Mesangial cell (primary cell): ENCODE results near the gene ALKBH6. TPM values are rescaled to one million over a fixed set of nuclear protein-coding genes. Genes with fewer than 3 reads are reported as not detected.

Source experiments
- total RNA-seq: library from RNA; depleted of rRNA; stranded (reverse); fragments of >200 nt; gene quantifications from 2 replicates; pipeline ENCODE4 v1.2.3, GENCODE V29; 2015

ALKBH6 gene
- 22.9 and 33.4 TPM in 2 replicates for total RNA-seq

GRCh38 chr19:36014012-36014924 lies at the start of gene ALKBH6:
Gene ALKBH6, minus strand, starts transcription at chr19:36014213. Its CDS starts 816 bp downstream, at chr19:36013397.

GRCh38 chr19:36054733-36055686 lies 41.0 kb upstream of the ALKBH6 start, which contains the start of gene WDR62:
Gene WDR62, plus strand, starts transcription at chr19:36054897. Its CDS starts 75 bp downstream, at chr19:36054972.

GRCh38 chr19:36054119-36054732 lies 40.2 kb upstream of the ALKBH6 start, which contains the start of gene THAP8:
Gene THAP8, minus strand, starts transcription at chr19:36054285. Its CDS starts 68 bp downstream, at chr19:36054217.

DNA sequence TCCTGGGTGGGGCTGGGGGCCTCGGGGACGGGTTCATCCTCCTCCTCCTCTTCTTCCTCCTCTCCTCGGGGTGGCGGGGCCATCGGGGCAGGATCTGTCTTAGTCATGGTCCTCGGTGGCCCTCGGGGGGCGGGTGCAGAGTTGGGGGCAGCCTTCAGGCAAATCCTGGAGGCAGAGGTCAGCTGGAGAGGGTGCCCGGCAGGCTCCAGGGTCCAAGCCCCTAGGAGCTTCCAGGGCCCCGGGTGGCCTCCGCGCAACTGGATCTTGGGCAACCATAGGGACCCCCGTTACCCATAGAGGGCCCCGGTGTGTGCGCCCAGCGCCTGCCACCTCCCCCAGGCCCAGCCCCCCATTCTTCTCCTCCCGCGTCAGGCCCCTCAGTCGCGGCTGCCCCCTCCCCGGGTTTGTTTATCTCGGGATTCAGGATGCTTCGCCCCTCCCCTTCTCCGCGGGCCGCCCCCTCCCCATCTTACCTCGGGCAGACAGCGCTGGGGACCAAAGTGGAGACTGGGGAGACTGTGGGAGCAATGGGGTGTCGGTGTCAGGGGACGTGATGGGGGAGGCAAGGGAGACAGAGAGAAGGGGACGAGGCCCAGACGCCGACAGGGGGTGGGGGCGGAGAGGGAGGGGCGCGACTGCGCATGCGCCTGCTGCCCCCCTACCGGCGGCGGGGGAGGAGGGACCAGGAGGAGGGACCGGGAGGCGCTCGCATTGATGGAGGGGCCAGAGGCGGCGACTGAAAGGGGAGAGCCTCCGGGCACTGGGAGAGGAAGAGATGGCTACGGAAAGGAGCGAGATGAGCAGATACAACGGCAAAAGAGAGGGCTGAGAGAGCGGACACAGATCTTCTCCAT lies 18.5 kb upstream of the ALKBH6 start, which contains the start of gene CLIP3:
Gene CLIP3, minus strand, starts transcription at position 623 of the 854 bp plus-strand sequence. Its CDS starts 516 bp downstream, at position 107.

DNA sequence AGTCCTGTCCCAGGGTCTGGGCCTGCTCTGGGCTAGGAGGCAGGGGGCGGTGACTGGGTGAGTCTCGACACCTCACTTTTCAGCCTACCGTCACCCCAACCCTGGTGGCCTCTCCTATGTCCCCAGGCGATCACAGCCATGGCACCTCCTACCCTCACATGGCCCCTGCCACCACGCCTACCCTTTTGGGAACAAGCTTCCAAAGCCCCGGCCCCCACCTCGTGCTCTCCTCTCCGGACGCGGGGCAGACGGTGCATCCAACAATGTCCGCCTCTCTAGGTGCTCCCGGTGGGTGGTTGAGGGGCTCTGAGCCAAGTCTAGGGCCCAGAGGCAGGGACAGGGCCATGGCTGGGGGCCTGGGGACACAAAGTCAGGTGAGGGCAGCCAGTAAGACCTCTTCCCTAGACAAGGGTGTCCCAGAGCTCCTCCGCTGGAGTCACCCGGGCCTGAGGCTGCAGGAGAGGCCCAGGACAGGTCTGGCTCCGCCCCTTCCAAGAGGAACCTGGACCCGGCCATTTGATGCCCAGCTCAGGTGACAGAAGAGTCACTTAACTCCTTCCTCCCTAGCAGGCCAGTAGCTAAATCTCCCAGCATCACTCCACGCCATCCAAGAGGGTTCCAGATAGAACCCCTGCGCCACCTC lies 5.6 kb downstream of the ALKBH6 start, which contains the start of gene SYNE4:
Gene SYNE4, minus strand, starts transcription at position 478 of the 643 bp plus-strand sequence. Its CDS starts 132 bp downstream, at position 346.

DNA sequence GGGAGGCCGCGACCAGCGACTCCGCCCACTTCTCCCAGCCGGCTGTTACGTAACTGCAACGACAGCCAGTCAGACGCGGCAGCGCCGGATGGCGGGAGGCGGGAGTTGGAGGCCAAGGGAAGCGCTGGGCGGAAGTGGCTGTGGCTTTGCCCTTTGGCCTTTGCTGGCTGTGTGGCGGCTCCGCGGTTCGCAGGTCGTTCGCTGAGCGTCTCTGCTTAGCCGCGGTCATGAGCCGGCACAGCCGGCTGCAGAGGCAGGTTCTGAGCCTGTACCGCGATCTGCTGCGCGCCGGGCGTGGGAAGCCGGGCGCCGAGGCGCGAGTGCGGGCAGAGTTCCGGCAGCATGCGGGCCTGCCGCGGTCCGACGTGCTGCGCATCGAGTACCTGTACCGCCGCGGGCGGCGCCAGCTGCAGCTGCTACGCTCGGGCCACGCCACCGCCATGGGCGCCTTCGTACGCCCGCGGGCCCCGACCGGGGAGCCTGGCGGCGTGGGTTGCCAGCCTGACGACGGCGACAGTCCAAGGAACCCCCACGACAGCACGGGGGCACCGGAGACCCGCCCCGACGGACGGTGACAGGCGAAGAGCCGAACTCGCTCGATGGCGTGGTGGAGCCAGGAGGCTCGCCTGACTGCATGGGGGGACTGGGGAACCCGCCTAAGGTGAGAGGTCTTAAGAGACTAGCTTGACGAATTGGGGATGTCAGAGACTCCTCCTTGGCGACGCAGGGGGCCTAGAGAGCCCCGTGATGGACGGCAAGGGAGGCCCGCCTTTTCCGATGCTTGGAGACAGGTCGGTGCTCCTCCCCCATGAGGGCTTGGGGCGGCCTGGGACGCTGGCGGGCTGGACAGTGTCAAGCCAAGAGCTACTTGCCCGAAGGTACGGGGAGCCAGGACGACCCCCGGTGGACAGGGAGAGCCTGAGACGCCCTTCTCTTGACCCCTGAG lies 18.7 kb downstream of the ALKBH6 start, which contains the start of gene SDHAF1:
Gene SDHAF1, plus strand, starts transcription at position 141 of the 946 bp plus-strand sequence. Its CDS starts 87 bp downstream, at position 228.

Other genes with a start within 250 kb of the ALKBH6 start
- gene ARHGAP33, start 238.6 kb downstream of the ALKBH6 start, total RNA-seq: 8.4 and 14.8 TPM in 2 replicates
- gene PRODH2, start 201.4 kb downstream of the ALKBH6 start, total RNA-seq: not detected in 2 replicates
- gene NPHS1, start 161.7 kb downstream of the ALKBH6 start, total RNA-seq: 0.13 TPM in 1 of 2 replicates, not detected in the other
- gene KIRREL2, start 157.3 kb downstream of the ALKBH6 start, total RNA-seq: under 0.01 and 0.16 TPM in 2 replicates
- 9.8 and 33.7 TPM in 2 replicates for gene APLP1, start 145.6 kb downstream of the ALKBH6 start, total RNA-seq
- gene NFKBID, start 113.7 kb downstream of the ALKBH6 start, total RNA-seq: 2.9 and 7.6 TPM in 2 replicates
- gene HCST, start 111.7 kb downstream of the ALKBH6 start, total RNA-seq: 0.38 TPM in 1 of 2 replicates, not detected in the other
- gene TYROBP, start 105.9 kb downstream of the ALKBH6 start, total RNA-seq: not detected in 2 replicates
- 10.4 and 19.8 TPM in 2 replicates for gene LRFN3, start 77.8 kb downstream of the ALKBH6 start, total RNA-seq
- gene SDHAF1, start 19.0 kb downstream of the ALKBH6 start, total RNA-seq: 24.4 and 26.4 TPM in 2 replicates
- gene SYNE4, start 5.4 kb downstream of the ALKBH6 start, total RNA-seq: 0.81 and 3.4 TPM in 2 replicates
- 2.6 and 31.9 TPM in 2 replicates for gene CLIP3, start 18.7 kb upstream of the ALKBH6 start, total RNA-seq
- 4.4 and 15.3 TPM in 2 replicates for gene THAP8, start 40.1 kb upstream of the ALKBH6 start, total RNA-seq
- 1.8 and 22.5 TPM in 2 replicates for gene WDR62, start 40.7 kb upstream of the ALKBH6 start, total RNA-seq
- gene OVOL3, start 96.9 kb upstream of the ALKBH6 start, total RNA-seq: not detected in 2 replicates
- gene POLR2I, start 100.7 kb upstream of the ALKBH6 start, total RNA-seq: 106 and 123 TPM in 2 replicates
- 291 and 344 TPM in 2 replicates for gene TBCB, start 101.3 kb upstream of the ALKBH6 start, total RNA-seq
- gene CAPNS1, start 125.9 kb upstream of the ALKBH6 start, total RNA-seq: 323 and 352 TPM in 2 replicates
- 0.76 and 1.6 TPM in 2 replicates for gene COX7A1, start 138.2 kb upstream of the ALKBH6 start, total RNA-seq
- 0.81 and 3.2 TPM in 2 replicates for gene ZNF565, start 200.5 kb upstream of the ALKBH6 start, total RNA-seq
- gene ZNF146, start 200.9 kb upstream of the ALKBH6 start, total RNA-seq: 46.8 and 52.6 TPM in 2 replicates